ENCODE results near the gene ZNF236.

The ZNF236 gene

DNA sequence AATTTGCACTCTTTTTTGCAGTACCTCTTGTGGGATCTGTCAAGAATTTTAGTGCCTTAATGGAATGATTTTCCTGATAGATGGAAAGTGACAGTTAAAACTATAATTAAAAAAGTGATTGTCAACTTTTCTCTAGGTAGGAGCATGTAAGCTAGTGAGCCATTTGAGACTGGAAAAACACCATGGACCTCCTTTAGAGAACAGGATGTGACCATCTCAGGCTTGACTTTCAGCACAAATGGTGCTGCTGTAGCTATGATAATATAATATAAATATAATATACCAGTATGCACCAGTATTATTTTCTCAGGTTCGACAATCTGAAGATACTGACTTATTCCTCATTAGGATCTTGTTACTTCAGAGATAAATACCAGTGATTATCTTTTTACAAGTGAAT is 27.8 kb downstream of the ZNF236 start:
- WGBS (ENCODE audit: insufficient coverage): no CpG with 5 or more reads among the region's 1 CpG
- POLR2A ChIA-PET: no interaction called here

DNA sequence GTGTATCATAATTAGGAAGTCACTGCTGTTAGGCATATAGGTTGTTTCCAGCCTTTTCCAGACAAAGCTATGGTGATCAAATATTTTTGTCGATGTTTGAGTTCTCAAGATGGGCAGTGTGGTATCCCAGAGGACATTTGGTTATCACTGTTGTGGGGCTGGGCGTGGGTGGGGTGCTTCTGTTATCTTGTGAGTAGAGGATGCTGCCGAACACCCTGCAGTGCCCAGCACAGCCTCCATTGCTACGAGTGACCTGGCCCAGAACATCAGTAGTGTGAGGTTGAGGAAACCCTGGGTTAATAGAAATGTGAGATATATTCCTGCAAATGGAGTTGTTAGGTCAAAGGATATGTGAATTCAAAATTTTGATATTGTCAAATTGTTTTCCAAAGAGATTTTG is 33.2 kb downstream of the ZNF236 start:
- H3K9me3 ChIP-seq (ENCODE audit: control extremely low read depth in 1 of 5, control insufficient read depth in 4 of 5, insufficient read depth in 2 of 5, low read depth in 1 of 5, low read length in 4 of 5): no peaks in the 10 kb centered on the region
- ChIA-PET CTCF (interaction anchor here (1.5 kb wide), 1 partner anchor 53 kb away, joined by 3 read pairs; no protein-coding TSS in a partner anchor), POLR2A (no interaction called here)
- H3K4me3 ChIP-seq (ENCODE audit: control insufficient read depth in 1 of 7, extremely low read depth in 1 of 7, insufficient read depth in 4 of 7, low read depth in 2 of 7, low read length in 6 of 7): no peak overlapping the region
- H3K4me1 ChIP-seq (ENCODE audit: control extremely low read depth in 1 of 4, control insufficient read depth in 4 of 4, insufficient read depth in 4 of 4, low read length in 3 of 4): no peaks in the 10 kb centered on the region
- no peaks in the 10 kb centered on the region for H3K27me3 ChIP-seq (replicated peaks in 2 of 5; ENCODE audit: control insufficient read depth in 4 of 5, insufficient read depth in 5 of 5, low read length in 4 of 5)
- DNase-seq: no peak
- H3K36me3 ChIP-seq (ENCODE audit: control insufficient read depth in 4 of 4, insufficient read depth in 4 of 4, low read length in 3 of 4): peaks cover 4 to 31% (median 17%) of the 10 kb centered on the region in 4 experiments
- 92% methylated on average over 3 of the region's 4 CpGs for WGBS (ENCODE audit: insufficient coverage)
- H3K27ac ChIP-seq (ENCODE audit: insufficient read depth in 1 of 2, low read depth in 1 of 2, low read length in 2 of 2, poor library complexity in 1 of 2, severe bottlenecking in 2 of 2): no peak overlapping the region

More for the DNA sequence above, 27.8 kb downstream of the ZNF236 start:
- Histone ChIP-seq H3K27me3 (replicated peaks in 2 of 5; ENCODE audit: control insufficient read depth in 4 of 5, insufficient read depth in 5 of 5, low read length in 4 of 5) (no peaks in the 10 kb centered on the region), H3K36me3 (ENCODE audit: control insufficient read depth in 4 of 4, insufficient read depth in 4 of 4, low read length in 3 of 4) (peaks cover 2 to 11% (median 8%) of the 10 kb centered on the region in 4 experiments), H3K4me3 (ENCODE audit: control insufficient read depth in 1 of 7, extremely low read depth in 1 of 7, insufficient read depth in 4 of 7, low read depth in 2 of 7, low read length in 6 of 7) (no peak overlapping the region), H3K9me3 (ENCODE audit: control extremely low read depth in 1 of 5, control insufficient read depth in 4 of 5, insufficient read depth in 2 of 5, low read depth in 1 of 5, low read length in 4 of 5) (no peaks in the 10 kb centered on the region), H3K27ac (ENCODE audit: insufficient read depth in 1 of 2, low read depth in 1 of 2, low read length in 2 of 2, poor library complexity in 1 of 2, severe bottlenecking in 2 of 2) (peak overlapping the region in 1 of 2 experiments; percentile 34), H3K4me1 (ENCODE audit: control extremely low read depth in 1 of 4, control insufficient read depth in 4 of 4, insufficient read depth in 4 of 4, low read length in 3 of 4) (no peaks in the 10 kb centered on the region)
- CTCF ChIA-PET: interaction anchor here (0.9 kb wide), 1 partner anchor 21 kb away, joined by 3 read pairs; no protein-coding TSS in a partner anchor
- no peak for DNase-seq

GRCh38 chr18:76857476-76857875 is 35.1 kb downstream of the ZNF236 start:
- DNase-seq: no peak
- H3K27ac ChIP-seq (ENCODE audit: insufficient read depth in 1 of 2, low read depth in 1 of 2, low read length in 2 of 2, poor library complexity in 1 of 2, severe bottlenecking in 2 of 2): no peak overlapping the region
- CTCF ChIA-PET: no interaction called here
- H3K36me3 ChIP-seq (ENCODE audit: control insufficient read depth in 4 of 4, insufficient read depth in 4 of 4, low read length in 3 of 4): peaks cover 4 to 39% (median 20%) of the 10 kb centered on the region in 4 experiments
- H3K27me3 ChIP-seq (replicated peaks in 2 of 5; ENCODE audit: control insufficient read depth in 4 of 5, insufficient read depth in 5 of 5, low read length in 4 of 5): no peaks in the 10 kb centered on the region
- H3K4me1 ChIP-seq (ENCODE audit: control extremely low read depth in 1 of 4, control insufficient read depth in 4 of 4, insufficient read depth in 4 of 4, low read length in 3 of 4): no peaks in the 10 kb centered on the region
- H3K9me3 ChIP-seq (ENCODE audit: control extremely low read depth in 1 of 5, control insufficient read depth in 4 of 5, insufficient read depth in 2 of 5, low read depth in 1 of 5, low read length in 4 of 5): no peaks in the 10 kb centered on the region
- POLR2A ChIA-PET: no interaction called here
- WGBS (ENCODE audit: insufficient coverage): 91% methylated on average over 4 of the region's 4 CpGs
- H3K4me3 ChIP-seq (ENCODE audit: control insufficient read depth in 1 of 7, extremely low read depth in 1 of 7, insufficient read depth in 4 of 7, low read depth in 2 of 7, low read length in 6 of 7): no peak overlapping the region

- DNase-seq: no peak
- Histone ChIP-seq H3K27me3 (replicated peaks in 2 of 5; ENCODE audit: control insufficient read depth in 4 of 5, insufficient read depth in 5 of 5, low read length in 4 of 5) (no peaks in the 10 kb centered on the region), H3K4me1 (ENCODE audit: control extremely low read depth in 1 of 4, control insufficient read depth in 4 of 4, insufficient read depth in 4 of 4, low read length in 3 of 4) (no peaks in the 10 kb centered on the region), H3K27ac (ENCODE audit: insufficient read depth in 1 of 2, low read depth in 1 of 2, low read length in 2 of 2, poor library complexity in 1 of 2, severe bottlenecking in 2 of 2) (no peak overlapping the region), H3K4me3 (ENCODE audit: control insufficient read depth in 1 of 7, extremely low read depth in 1 of 7, insufficient read depth in 4 of 7, low read depth in 2 of 7, low read length in 6 of 7) (no peak overlapping the region), H3K9me3 (ENCODE audit: control extremely low read depth in 1 of 5, control insufficient read depth in 4 of 5, insufficient read depth in 2 of 5, low read depth in 1 of 5, low read length in 4 of 5) (no peaks in the 10 kb centered on the region), H3K36me3 (ENCODE audit: control insufficient read depth in 4 of 4, insufficient read depth in 4 of 4, low read length in 3 of 4) (peaks cover 4 to 44% (median 20%) of the 10 kb centered on the region in 4 experiments)
- ChIA-PET POLR2A (no interaction called here), CTCF (interaction anchor here (1.0 to 2.8 kb wide), 2 partner anchors 10 to 15 kb away, joined by 3 to 8 read pairs; no protein-coding TSS in a partner anchor)
- 99% methylated on average over 8 of the region's 14 CpGs for WGBS (ENCODE audit: insufficient coverage)
These were observed 37.4 kb downstream of the ZNF236 start for GRCh38 chr18:76859474-76860339.

DNA sequence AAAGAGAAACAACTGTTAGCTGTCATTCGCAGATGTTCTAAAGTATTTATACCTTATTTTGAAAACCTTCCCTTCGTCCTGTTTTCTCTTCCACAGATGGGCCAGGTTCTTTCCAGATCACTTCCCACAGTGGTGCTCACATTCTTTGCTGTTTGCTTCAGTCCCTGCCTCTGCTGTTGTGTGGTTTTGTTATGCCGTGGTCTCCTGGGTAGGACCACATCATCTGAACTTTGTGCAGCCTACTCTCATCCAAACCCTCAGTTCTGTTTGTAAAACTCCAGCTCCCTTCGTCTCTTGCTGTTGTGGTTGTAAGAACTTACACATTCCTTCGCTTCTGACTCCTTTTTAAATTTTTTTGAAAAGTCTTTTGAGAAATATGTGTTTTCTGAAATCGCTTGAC is 38.1 kb downstream of the ZNF236 start:
- H3K27ac ChIP-seq (ENCODE audit: insufficient read depth in 1 of 2, low read depth in 1 of 2, low read length in 2 of 2, poor library complexity in 1 of 2, severe bottlenecking in 2 of 2): no peak overlapping the region
- no peaks in the 10 kb centered on the region for H3K9me3 ChIP-seq (ENCODE audit: control extremely low read depth in 1 of 5, control insufficient read depth in 4 of 5, insufficient read depth in 2 of 5, low read depth in 1 of 5, low read length in 4 of 5)
- POLR2A ChIA-PET: no interaction called here
- WGBS (ENCODE audit: insufficient coverage): 100% methylated on average over 2 of the region's 6 CpGs
- H3K27me3 ChIP-seq (replicated peaks in 2 of 5; ENCODE audit: control insufficient read depth in 4 of 5, insufficient read depth in 5 of 5, low read length in 4 of 5): no peaks in the 10 kb centered on the region
- no peaks in the 10 kb centered on the region for H3K4me1 ChIP-seq (ENCODE audit: control extremely low read depth in 1 of 4, control insufficient read depth in 4 of 4, insufficient read depth in 4 of 4, low read length in 3 of 4)
- H3K36me3 ChIP-seq (ENCODE audit: control insufficient read depth in 4 of 4, insufficient read depth in 4 of 4, low read length in 3 of 4): peaks cover 4 to 46% (median 19%) of the 10 kb centered on the region in 4 experiments
- no peak for DNase-seq
- CTCF ChIA-PET: interaction anchor here (1.0 to 2.8 kb wide), 3 partner anchors 9 to 58 kb away, joined by 3 to 8 read pairs (median 6); no protein-coding TSS in a partner anchor
- H3K4me3 ChIP-seq (ENCODE audit: control insufficient read depth in 1 of 7, extremely low read depth in 1 of 7, insufficient read depth in 4 of 7, low read depth in 2 of 7, low read length in 6 of 7): no peak overlapping the region

- Histone ChIP-seq H3K27ac (ENCODE audit: insufficient read depth in 1 of 2, low read depth in 1 of 2, low read length in 2 of 2, poor library complexity in 1 of 2, severe bottlenecking in 2 of 2) (no peak overlapping the region), H3K27me3 (replicated peaks in 2 of 5; ENCODE audit: control insufficient read depth in 4 of 5, insufficient read depth in 5 of 5, low read length in 4 of 5) (no peaks in the 10 kb centered on the region), H3K9me3 (ENCODE audit: control extremely low read depth in 1 of 5, control insufficient read depth in 4 of 5, insufficient read depth in 2 of 5, low read depth in 1 of 5, low read length in 4 of 5) (no peaks in the 10 kb centered on the region), H3K4me1 (ENCODE audit: control extremely low read depth in 1 of 4, control insufficient read depth in 4 of 4, insufficient read depth in 4 of 4, low read length in 3 of 4) (no peaks in the 10 kb centered on the region), H3K36me3 (ENCODE audit: control insufficient read depth in 4 of 4, insufficient read depth in 4 of 4, low read length in 3 of 4) (peaks cover 7 to 42% (median 28%) of the 10 kb centered on the region in 4 experiments), H3K4me3 (ENCODE audit: control insufficient read depth in 1 of 7, extremely low read depth in 1 of 7, insufficient read depth in 4 of 7, low read depth in 2 of 7, low read length in 6 of 7) (no peak overlapping the region)
- POLR2A ChIA-PET: no interaction called here
- WGBS (ENCODE audit: insufficient coverage): 86% methylated on average over 4 of the region's 9 CpGs
- DNase-seq: peak in 1 of 3 donors; percentile 4
- CTCF ChIA-PET: no interaction called here
These were observed 44.3 kb downstream of the ZNF236 start for GRCh38 chr18:76866666-76867065.

GRCh38 chr18:76873311-76873710 is 51.0 kb downstream of the ZNF236 start:
- H3K9me3 ChIP-seq (ENCODE audit: control extremely low read depth in 1 of 5, control insufficient read depth in 4 of 5, insufficient read depth in 2 of 5, low read depth in 1 of 5, low read length in 4 of 5): no peaks in the 10 kb centered on the region
- no peak overlapping the region for H3K27ac ChIP-seq (ENCODE audit: insufficient read depth in 1 of 2, low read depth in 1 of 2, low read length in 2 of 2, poor library complexity in 1 of 2, severe bottlenecking in 2 of 2)
- WGBS (ENCODE audit: insufficient coverage): 100% methylated on average over 4 of the region's 6 CpGs
- ChIA-PET CTCF (interaction anchor here (2.7 kb wide), 1 partner anchor 12 kb away, joined by 8 read pairs; no protein-coding TSS in a partner anchor), POLR2A (no interaction called here)
- H3K4me1 ChIP-seq (ENCODE audit: control extremely low read depth in 1 of 4, control insufficient read depth in 4 of 4, insufficient read depth in 4 of 4, low read length in 3 of 4): no peaks in the 10 kb centered on the region
- no peak for DNase-seq
- no peaks in the 10 kb centered on the region for H3K27me3 ChIP-seq (replicated peaks in 2 of 5; ENCODE audit: control insufficient read depth in 4 of 5, insufficient read depth in 5 of 5, low read length in 4 of 5)
- H3K4me3 ChIP-seq (ENCODE audit: control insufficient read depth in 1 of 7, extremely low read depth in 1 of 7, insufficient read depth in 4 of 7, low read depth in 2 of 7, low read length in 6 of 7): no peak overlapping the region
- H3K36me3 ChIP-seq (ENCODE audit: control insufficient read depth in 4 of 4, insufficient read depth in 4 of 4, low read length in 3 of 4): peaks cover 12 to 44% (median 27%) of the 10 kb centered on the region in 4 experiments
